HepG2 (cell line): ENCODE measurements around the gene ACACB. TPM values are rescaled to one million over a fixed set of nuclear protein-coding genes. Genes with fewer than 3 reads are reported as not detected.
A peak's percentile ranks its signal among the peaks of the same experiment; 100 is the strongest.

Experiments
- ETV5 ChIP-seq: IDR thresholded peaks from 2 replicates; pipeline ENCODE4 v1.6.1; 2018; ENCODE audit warnings: missing biosample characterization, missing genetic modification reagents, inconsistent platforms, borderline replicate concordance
- FOXP1 ChIP-seq, 2 experiments: fragments of 450-650 bp in 1 of 2; IDR thresholded peaks; 2 replicates each; pipeline ENCODE4 v1.6.1; 2017 to 2018; ENCODE audit warnings: antibody characterized with exemption in 1 of 2
- HMGA1 ChIP-seq: sonication (generic); formaldehyde crosslinking; conservative IDR thresholded peaks from 2 replicates; pipeline ENCODE4 v1.4.0; 2020; ENCODE audit warnings: missing genetic modification reagents
- ISL2 ChIP-seq: sonication (generic); formaldehyde crosslinking; IDR thresholded peaks from 2 replicates; pipeline ENCODE4 v1.5.0; 2020; ENCODE audit warnings: missing genetic modification reagents
- KDM5B ChIP-seq: sonication (generic); formaldehyde crosslinking; IDR thresholded peaks from 2 replicates; pipeline ENCODE4 v1.4.0; 2020; ENCODE audit warnings: missing genetic modification reagents, mild to moderate bottlenecking, borderline replicate concordance
- KLF15 ChIP-seq: sonication (generic); formaldehyde crosslinking; IDR thresholded peaks from 2 replicates; pipeline ENCODE4 v1.8.1; 2023; ENCODE audit warnings: borderline replicate concordance, mild to moderate bottlenecking, inconsistent platforms, missing genetic modification reagents, mixed read lengths
- MAFK ChIP-seq, 2 experiments: IDR thresholded peaks in 1 of 2; conservative IDR thresholded peaks in 1 of 2; 2 replicates each; pipeline ENCODE4 v1.6.1; 2011; ENCODE audit warnings: improper control_type of control experiment in 2 of 2, low read length in 2 of 2
- MIXL1 ChIP-seq: IDR thresholded peaks from 2 replicates; pipeline ENCODE4 v1.6.1; 2016
- PHF20 ChIP-seq: sonication (generic); formaldehyde crosslinking; IDR thresholded peaks from 2 replicates; pipeline ENCODE4 v1.5.0; 2020; ENCODE audit warnings: mild to moderate bottlenecking, missing genetic modification reagents
- RBM39 ChIP-seq: fragments of 200-400 bp; formaldehyde crosslinking; IDR thresholded peaks from one replicate; pipeline ENCODE4 v1.6.1; 2018; ENCODE audit warnings: antibody characterized with exemption, mild to moderate bottlenecking, low read depth, low read length; ENCODE audit not compliant: poor library complexity, severe bottlenecking
- RFX5 ChIP-seq: IDR thresholded peaks from 2 replicates; pipeline ENCODE4 v1.6.1; 2011; ENCODE audit warnings: low read depth, low read length, improper control_type of control experiment
- RFXAP ChIP-seq: sonication (generic); formaldehyde crosslinking; IDR thresholded peaks from 2 replicates; pipeline ENCODE4 v1.4.0; 2020; ENCODE audit warnings: missing genetic modification reagents, borderline replicate concordance
- SMC3 ChIP-seq: IDR thresholded peaks from 2 replicates; pipeline ENCODE4 v1.6.1; 2011; ENCODE audit warnings: low read length, improper control_type of control experiment
- SMYD3 ChIP-seq: sonication (generic); formaldehyde crosslinking; IDR thresholded peaks from 2 replicates; pipeline ENCODE4 v1.8.1; 2023; ENCODE audit warnings: mild to moderate bottlenecking, missing genetic modification reagents
- SRSF9 ChIP-seq: fragments of 200-400 bp; formaldehyde crosslinking; IDR thresholded peaks from 2 replicates; pipeline ENCODE4 v1.6.1; 2018; ENCODE audit warnings: borderline replicate concordance, mild to moderate bottlenecking, low read depth, low read length; ENCODE audit not compliant: insufficient read depth, poor library complexity, severe bottlenecking
- STAT5B ChIP-seq: sonication (generic); formaldehyde crosslinking; IDR thresholded peaks from 2 replicates; pipeline ENCODE4 v1.4.0; 2020; ENCODE audit warnings: missing genetic modification reagents
- TBP ChIP-seq: sonication (generic); formaldehyde crosslinking; IDR thresholded peaks from 2 replicates; pipeline ENCODE4 v1.5.0; 2020; ENCODE audit warnings: missing genetic modification reagents
- TBX3 ChIP-seq: fragments of 450-650 bp; IDR thresholded peaks from 2 replicates; pipeline ENCODE4 v1.6.1; 2017; ENCODE audit warnings: antibody characterized with exemption, mild to moderate bottlenecking, inconsistent platforms, borderline replicate concordance
- TOPORS ChIP-seq: sonication (generic); formaldehyde crosslinking; IDR thresholded peaks from 2 replicates; pipeline ENCODE4 v1.8.0; 2023; ENCODE audit warnings: mild to moderate bottlenecking, missing genetic modification reagents
- TSC22D2 ChIP-seq: sonication (generic); formaldehyde crosslinking; IDR thresholded peaks from 2 replicates; pipeline ENCODE4 v1.5.1; 2020; ENCODE audit warnings: missing genetic modification reagents, mild to moderate bottlenecking, borderline replicate concordance
- YEATS2 ChIP-seq: sonication (generic); formaldehyde crosslinking; IDR thresholded peaks from 2 replicates; pipeline ENCODE4 v1.4.0; 2020; ENCODE audit warnings: missing genetic modification reagents, borderline replicate concordance
- ZNF121 ChIP-seq: sonication (generic); formaldehyde crosslinking; IDR thresholded peaks from 2 replicates; pipeline ENCODE4 v1.5.0; 2020; ENCODE audit warnings: mild to moderate bottlenecking, missing genetic modification reagents
- ZNF282 ChIP-seq: fragments of 450-650 bp; IDR thresholded peaks from 2 replicates; pipeline ENCODE4 v1.6.1; 2018; ENCODE audit not compliant: partially characterized antibody
- ZNF343 ChIP-seq: sonication (generic); formaldehyde crosslinking; IDR thresholded peaks from 2 replicates; pipeline ENCODE4 v1.4.0; 2020; ENCODE audit warnings: mild to moderate bottlenecking, missing genetic modification reagents
- ZNF557 ChIP-seq: sonication (generic); formaldehyde crosslinking; IDR thresholded peaks from 2 replicates; pipeline ENCODE4 v1.4.0; 2020; ENCODE audit warnings: missing genetic modification reagents
- ZNF720 ChIP-seq: sonication (generic); formaldehyde crosslinking; IDR thresholded peaks from 2 replicates; pipeline ENCODE4 v1.4.0; 2020; ENCODE audit warnings: missing genetic modification reagents
- ZNF781 ChIP-seq: sonication (generic); formaldehyde crosslinking; IDR thresholded peaks from 2 replicates; pipeline ENCODE4 v1.5.1; 2020; ENCODE audit warnings: borderline replicate concordance, mild to moderate bottlenecking, missing genetic modification reagents; ENCODE audit errors: not compliant biosample characterization
- polyA plus RNA-seq, 8 experiments: library from polyadenylated mRNA; depleted of rRNA in 3 of 8; stranded (reverse) in 7 of 8; unstranded in 1 of 8; fragments of >200 nt; fragmentation: Illumina TruSeq in 4 of 8; extraction: Trizol in 4 of 8; gene quantifications; 2 replicates each; pipeline versions ENCODE4 v1.2.1 to v1.2.3, GENCODE V29; 2011 to 2016; ENCODE audit warnings: low read depth in 4 of 8, missing spikeins in 1 of 8, mixed read lengths in 1 of 8; ENCODE audit not compliant: insufficient read depth in 1 of 8
- total RNA-seq, 5 experiments: library from RNA; depleted of rRNA; stranded (reverse); fragments of >200 nt; fragmentation: Illumina TruSeq; extraction: Trizol; gene quantifications; 2 replicates each; pipeline ENCODE4 v1.2.3, GENCODE V29; 2016; ENCODE audit warnings: low read depth in 1 of 5
- TF ChIP-seq, protein P1 (sequence below): sonication (generic); formaldehyde crosslinking; IDR thresholded peaks from 2 replicates; pipeline ENCODE4 v1.4.0; 2020; ENCODE audit warnings: mild to moderate bottlenecking, low read depth, missing genetic modification reagents
- TF ChIP-seq, protein P2 (sequence below): sonication (generic); formaldehyde crosslinking; IDR thresholded peaks from 2 replicates; pipeline ENCODE4 v1.5.1; 2020; ENCODE audit warnings: missing genetic modification reagents, mild to moderate bottlenecking, borderline replicate concordance

The ACACB gene
- total and polyA plus RNA-seq, 2 of the 13 experiments (the other 11 are each of a cell fraction or from before 2014, with no cell fraction given) = 6.2 to 8.6 TPM

DNA sequence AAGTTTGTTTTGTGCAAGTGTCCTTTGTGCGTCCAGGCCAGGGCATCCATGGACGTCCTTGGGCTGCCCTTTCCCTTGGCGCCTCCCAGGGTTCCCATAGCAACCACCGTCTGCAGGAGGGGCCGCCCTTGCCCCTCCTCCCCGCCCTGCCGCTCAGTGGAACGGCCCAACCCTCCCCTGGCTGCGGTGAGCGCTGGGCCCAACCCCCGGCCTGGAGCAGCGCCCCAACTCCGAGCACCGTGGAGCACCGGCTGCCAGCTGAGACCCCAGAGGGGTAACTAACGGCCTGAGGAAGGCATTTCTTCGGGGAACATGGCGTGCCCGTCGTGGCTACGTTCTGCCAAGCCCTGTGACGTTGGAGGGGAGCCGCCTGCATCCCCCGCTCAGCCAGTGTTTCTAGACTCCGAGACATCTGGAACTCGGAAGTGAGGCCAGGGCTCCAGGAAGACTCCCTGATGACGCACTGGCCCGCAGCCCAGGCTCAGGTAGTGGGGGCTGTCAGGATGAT lies 5.3 kb upstream of the ACACB start (continued):
- TF ChIP-seq SMYD3 (CRISPR knock-in tag) (no peak), FOXP1 (IDR thresholded peaks at IDR 0.05) (no peak), FOXP1 (CRISPR knock-in tag; IDR thresholded peaks at IDR 0.05) (no peak), HMGA1 (CRISPR knock-in tag) (no peak), ZNF121 (CRISPR knock-in tag) (peak; percentile 82), ETV5 (peak; percentile 44; the same call in 1 of the 2 replicates), ZNF343 (no peak), KDM5B (no peak; the same call in 1 of the 2 replicates), ISL2 (CRISPR knock-in tag) (no peak), TBP (CRISPR knock-in tag) (no peak), SMC3 (no peak), YEATS2 (CRISPR knock-in tag) (no peak), MIXL1 (no peak), RFX5 (peak; percentile 72), STAT5B (CRISPR knock-in tag) (no peak), ZNF282 (no peak), MAFK (conservative IDR thresholded peaks at IDR 0.05 in 1 of 2, IDR thresholded peaks at IDR 0.05 in 1 of 2; ENCODE audit: low read length in 2 of 2) (no peak), SRSF9 (no peak), PHF20 (CRISPR knock-in tag) (no peak; the same call in 1 of the 2 replicates), ZNF557 (CRISPR knock-in tag) (no peak), TBX3 (no peak), TSC22D2 (CRISPR knock-in tag) (no peak), TOPORS (CRISPR knock-in tag) (no peak), ZNF781 (CRISPR knock-in tag) (no peak), KLF15 (CRISPR knock-in tag) (no peak), RBM39 (no peak), ZNF720 (CRISPR knock-in tag) (no peak), RFXAP (CRISPR knock-in tag) (no peak; the same call in 1 of the 2 replicates)
- TF ChIP-seq, protein P1, sequence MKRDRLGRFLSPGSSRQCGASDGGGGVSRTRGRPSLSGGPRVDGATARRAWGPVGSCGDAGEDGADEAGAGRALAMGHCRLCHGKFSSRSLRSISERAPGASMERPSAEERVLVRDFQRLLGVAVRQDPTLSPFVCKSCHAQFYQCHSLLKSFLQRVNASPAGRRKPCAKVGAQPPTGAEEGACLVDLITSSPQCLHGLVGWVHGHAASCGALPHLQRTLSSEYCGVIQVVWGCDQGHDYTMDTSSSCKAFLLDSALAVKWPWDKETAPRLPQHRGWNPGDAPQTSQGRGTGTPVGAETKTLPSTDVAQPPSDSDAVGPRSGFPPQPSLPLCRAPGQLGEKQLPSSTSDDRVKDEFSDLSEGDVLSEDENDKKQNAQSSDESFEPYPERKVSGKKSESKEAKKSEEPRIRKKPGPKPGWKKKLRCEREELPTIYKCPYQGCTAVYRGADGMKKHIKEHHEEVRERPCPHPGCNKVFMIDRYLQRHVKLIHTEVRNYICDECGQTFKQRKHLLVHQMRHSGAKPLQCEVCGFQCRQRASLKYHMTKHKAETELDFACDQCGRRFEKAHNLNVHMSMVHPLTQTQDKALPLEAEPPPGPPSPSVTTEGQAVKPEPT (CRISPR knock-in tag) = no peak
- TF ChIP-seq, protein P2, sequence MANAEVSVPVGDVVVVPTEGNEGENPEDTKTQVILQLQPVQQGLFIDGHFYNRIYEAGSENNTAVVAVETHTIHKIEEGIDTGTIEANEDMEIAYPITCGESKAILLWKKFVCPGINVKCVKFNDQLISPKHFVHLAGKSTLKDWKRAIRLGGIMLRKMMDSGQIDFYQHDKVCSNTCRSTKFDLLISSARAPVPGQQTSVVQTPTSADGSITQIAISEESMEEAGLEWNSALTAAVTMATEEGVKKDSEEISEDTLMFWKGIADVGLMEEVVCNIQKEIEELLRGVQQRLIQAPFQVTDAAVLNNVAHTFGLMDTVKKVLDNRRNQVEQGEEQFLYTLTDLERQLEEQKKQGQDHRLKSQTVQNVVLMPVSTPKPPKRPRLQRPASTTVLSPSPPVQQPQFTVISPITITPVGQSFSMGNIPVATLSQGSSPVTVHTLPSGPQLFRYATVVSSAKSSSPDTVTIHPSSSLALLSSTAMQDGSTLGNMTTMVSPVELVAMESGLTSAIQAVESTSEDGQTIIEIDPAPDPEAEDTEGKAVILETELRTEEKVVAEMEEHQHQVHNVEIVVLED (CRISPR knock-in tag) = peak; percentile 40; the same call in 1 of the 2 replicates
